HepG2 (cell line): ENCODE measurements around the gene FOXR1. TPM values are rescaled to one million over a fixed set of nuclear protein-coding genes. Genes with fewer than 3 reads are reported as not detected.

Source experiments
- CBX2 ChIP-seq, 2 experiments: fragments of 200-600 bp in 1 of 2; sonication (generic); formaldehyde crosslinking in 1 of 2; IDR thresholded peaks; 2 replicates each; pipeline versions ENCODE4 v1.7.0 to v1.8.1; 2018 to 2022; ENCODE audit warnings: low read depth in 2 of 2, low read length in 1 of 2, mild to moderate bottlenecking in 1 of 2, missing genetic modification reagents in 1 of 2
- FLYWCH1 ChIP-seq: sonication (generic); formaldehyde crosslinking; IDR thresholded peaks from 2 replicates; pipeline ENCODE4 v1.8.1; 2023; ENCODE audit warnings: mild to moderate bottlenecking, missing genetic modification reagents
- HNF4G ChIP-seq, 2 experiments: sonication (generic) in 1 of 2; formaldehyde crosslinking in 1 of 2; IDR thresholded peaks; 2 replicates each; pipeline versions ENCODE4 v1.4.0 to v1.6.1; 2011 to 2020; ENCODE audit warnings: borderline replicate concordance in 2 of 2, low read depth in 2 of 2, mild to moderate bottlenecking in 2 of 2, low read length in 1 of 2, missing genetic modification reagents in 1 of 2, moderate library complexity in 1 of 2
- NCOA1 ChIP-seq: sonication (generic); formaldehyde crosslinking; IDR thresholded peaks from 2 replicates; pipeline ENCODE4 v1.9.0; 2021; ENCODE audit warnings: missing genetic modification reagents
- RARA ChIP-seq: IDR thresholded peaks from 2 replicates; pipeline ENCODE4 v1.6.1; 2016; ENCODE audit warnings: missing genetic modification reagents, missing compliant biosample characterization
- SMC3 ChIP-seq: IDR thresholded peaks from 2 replicates; pipeline ENCODE4 v1.6.1; 2011; ENCODE audit warnings: low read length, improper control_type of control experiment
- SYNCRIP ChIP-seq: fragments of 200-400 bp; formaldehyde crosslinking; IDR thresholded peaks from 2 replicates; pipeline ENCODE4 v1.6.1; 2018; ENCODE audit warnings: mild to moderate bottlenecking, low read depth, low read length; ENCODE audit not compliant: insufficient read depth
- TEAD2 ChIP-seq: sonication (generic); formaldehyde crosslinking; IDR thresholded peaks from 2 replicates; pipeline ENCODE4 v1.9.0; 2021; ENCODE audit warnings: missing genetic modification reagents
- ZNF124 ChIP-seq: sonication (generic); formaldehyde crosslinking; IDR thresholded peaks from 2 replicates; pipeline ENCODE4 v1.4.0; 2020; ENCODE audit warnings: missing genetic modification reagents
- ZNF432 ChIP-seq: sonication (generic); formaldehyde crosslinking; IDR thresholded peaks from 2 replicates; pipeline ENCODE4 v1.5.0; 2020; ENCODE audit warnings: missing genetic modification reagents, mild to moderate bottlenecking, borderline replicate concordance
- ZNF598 ChIP-seq: sonication (generic); formaldehyde crosslinking; IDR thresholded peaks from 2 replicates; pipeline ENCODE4 v1.5.1; 2020; ENCODE audit warnings: mild to moderate bottlenecking, missing genetic modification reagents, borderline replicate concordance
- ZNF768 ChIP-seq: sonication (generic); formaldehyde crosslinking; IDR thresholded peaks from 2 replicates; pipeline ENCODE4 v1.4.0; 2020; ENCODE audit warnings: missing genetic modification reagents
- ZSCAN9 ChIP-seq: IDR thresholded peaks from 2 replicates; pipeline ENCODE4 v1.6.1; 2016; ENCODE audit warnings: borderline replicate concordance
- polyA plus RNA-seq, 8 experiments: library from polyadenylated mRNA; depleted of rRNA in 3 of 8; stranded (reverse) in 7 of 8; unstranded in 1 of 8; fragments of >200 nt; fragmentation: Illumina TruSeq in 4 of 8; extraction: Trizol in 4 of 8; gene quantifications; 2 replicates each; pipeline versions ENCODE4 v1.2.1 to v1.2.3, GENCODE V29; 2011 to 2016; ENCODE audit warnings: low read depth in 4 of 8, missing spikeins in 1 of 8, mixed read lengths in 1 of 8; ENCODE audit not compliant: insufficient read depth in 1 of 8
- total RNA-seq, 5 experiments: library from RNA; depleted of rRNA; stranded (reverse); fragments of >200 nt; fragmentation: Illumina TruSeq; extraction: Trizol; gene quantifications; 2 replicates each; pipeline ENCODE4 v1.2.3, GENCODE V29; 2016; ENCODE audit warnings: low read depth in 1 of 5
- TF ChIP-seq, protein P1 (sequence below): sonication (generic); formaldehyde crosslinking; IDR thresholded peaks from 2 replicates; pipeline ENCODE4 v1.4.0; 2020; ENCODE audit warnings: low read depth, mild to moderate bottlenecking, missing genetic modification reagents
- TF ChIP-seq, protein P2 (sequence below): IDR thresholded peaks from 2 replicates; pipeline ENCODE4 v1.4.0; 2020; ENCODE audit warnings: mild to moderate bottlenecking, missing genetic modification reagents
- TF ChIP-seq, protein P3 (sequence below): sonication (generic); formaldehyde crosslinking; IDR thresholded peaks from 2 replicates; pipeline ENCODE4 v1.5.0; 2020; ENCODE audit warnings: mild to moderate bottlenecking, missing genetic modification reagents, moderate library complexity
- TF ChIP-seq, protein P4 (sequence below): fragments of 450-650 bp; IDR thresholded peaks from 2 replicates; pipeline ENCODE4 v1.6.1; 2017

FOXR1 gene
- total and polyA plus RNA-seq, 2 of the 13 experiments (the other 11 are each of a cell fraction or from before 2014, with no cell fraction given): not detected

DNA sequence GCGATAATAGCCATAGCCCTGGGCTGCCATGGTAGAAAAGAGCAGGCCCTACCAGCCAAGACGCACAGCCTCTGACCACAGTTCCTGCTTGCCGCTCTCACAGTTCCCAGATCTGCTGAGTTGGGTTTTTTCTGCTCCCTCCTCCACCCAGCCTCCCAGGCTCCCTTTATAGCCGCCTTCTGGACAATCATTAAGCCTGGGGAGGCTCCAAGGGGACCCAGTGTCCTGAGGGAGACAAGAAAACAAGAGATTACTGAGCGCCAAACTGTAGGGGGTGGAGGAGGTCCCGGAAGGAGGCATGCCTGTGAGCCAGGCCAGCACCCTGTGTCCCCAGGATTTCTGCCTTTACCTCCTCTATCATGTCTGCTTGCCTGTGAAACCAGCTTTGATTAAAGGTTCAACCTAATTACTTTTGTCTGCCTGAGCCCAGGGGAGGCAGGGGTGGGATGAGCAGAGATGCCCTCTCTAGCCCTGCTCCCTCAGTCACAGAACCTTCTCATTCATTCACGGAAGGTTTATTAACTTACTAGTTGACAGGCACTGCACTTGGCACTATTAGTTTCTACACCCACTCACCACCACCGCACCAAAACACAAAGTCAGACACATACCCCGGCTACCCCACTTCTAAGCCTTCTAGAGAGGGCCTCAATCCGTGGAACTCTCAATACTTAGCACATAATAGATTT is 57.9 kb downstream of the FOXR1 start (continued):
- TF ChIP-seq, protein P1, sequence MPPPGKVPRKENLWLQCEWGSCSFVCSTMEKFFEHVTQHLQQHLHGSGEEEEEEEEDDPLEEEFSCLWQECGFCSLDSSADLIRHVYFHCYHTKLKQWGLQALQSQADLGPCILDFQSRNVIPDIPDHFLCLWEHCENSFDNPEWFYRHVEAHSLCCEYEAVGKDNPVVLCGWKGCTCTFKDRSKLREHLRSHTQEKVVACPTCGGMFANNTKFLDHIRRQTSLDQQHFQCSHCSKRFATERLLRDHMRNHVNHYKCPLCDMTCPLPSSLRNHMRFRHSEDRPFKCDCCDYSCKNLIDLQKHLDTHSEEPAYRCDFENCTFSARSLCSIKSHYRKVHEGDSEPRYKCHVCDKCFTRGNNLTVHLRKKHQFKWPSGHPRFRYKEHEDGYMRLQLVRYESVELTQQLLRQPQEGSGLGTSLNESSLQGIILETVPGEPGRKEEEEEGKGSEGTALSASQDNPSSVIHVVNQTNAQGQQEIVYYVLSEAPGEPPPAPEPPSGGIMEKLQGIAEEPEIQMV: 0 out of 2 replicates have a peak, but pooled peaks have one; percentile 22
- TF ChIP-seq CBX2 (IDR thresholded peaks at IDR 0.05; ENCODE audit: low read depth, low read length) (no peak), CBX2 (CRISPR knock-in tag; IDR thresholded peaks at IDR 0.05; ENCODE audit: low read depth) (no peak), ZNF768 (CRISPR knock-in tag) (no peak), NCOA1 (CRISPR knock-in tag) (no peak), SMC3 (no peak), ZNF598 (CRISPR knock-in tag) (no peak), ZNF432 (no peak), TEAD2 (CRISPR knock-in tag) (no peak), FLYWCH1 (no peak; the same call in 1 of the 2 replicates), RARA (CRISPR knock-in tag) (no peak), HNF4G (IDR thresholded peaks at IDR 0.05; ENCODE audit: borderline replicate concordance, low read depth, low read length) (0 out of 2 replicates have a peak, but pooled peaks have one; percentile 13), HNF4G (CRISPR knock-in tag; IDR thresholded peaks at IDR 0.05; ENCODE audit: borderline replicate concordance, low read depth) (no peak), SYNCRIP (no peak), ZNF124 (CRISPR knock-in tag) (no peak), ZSCAN9 (no peak)
- TF ChIP-seq, protein P2, sequence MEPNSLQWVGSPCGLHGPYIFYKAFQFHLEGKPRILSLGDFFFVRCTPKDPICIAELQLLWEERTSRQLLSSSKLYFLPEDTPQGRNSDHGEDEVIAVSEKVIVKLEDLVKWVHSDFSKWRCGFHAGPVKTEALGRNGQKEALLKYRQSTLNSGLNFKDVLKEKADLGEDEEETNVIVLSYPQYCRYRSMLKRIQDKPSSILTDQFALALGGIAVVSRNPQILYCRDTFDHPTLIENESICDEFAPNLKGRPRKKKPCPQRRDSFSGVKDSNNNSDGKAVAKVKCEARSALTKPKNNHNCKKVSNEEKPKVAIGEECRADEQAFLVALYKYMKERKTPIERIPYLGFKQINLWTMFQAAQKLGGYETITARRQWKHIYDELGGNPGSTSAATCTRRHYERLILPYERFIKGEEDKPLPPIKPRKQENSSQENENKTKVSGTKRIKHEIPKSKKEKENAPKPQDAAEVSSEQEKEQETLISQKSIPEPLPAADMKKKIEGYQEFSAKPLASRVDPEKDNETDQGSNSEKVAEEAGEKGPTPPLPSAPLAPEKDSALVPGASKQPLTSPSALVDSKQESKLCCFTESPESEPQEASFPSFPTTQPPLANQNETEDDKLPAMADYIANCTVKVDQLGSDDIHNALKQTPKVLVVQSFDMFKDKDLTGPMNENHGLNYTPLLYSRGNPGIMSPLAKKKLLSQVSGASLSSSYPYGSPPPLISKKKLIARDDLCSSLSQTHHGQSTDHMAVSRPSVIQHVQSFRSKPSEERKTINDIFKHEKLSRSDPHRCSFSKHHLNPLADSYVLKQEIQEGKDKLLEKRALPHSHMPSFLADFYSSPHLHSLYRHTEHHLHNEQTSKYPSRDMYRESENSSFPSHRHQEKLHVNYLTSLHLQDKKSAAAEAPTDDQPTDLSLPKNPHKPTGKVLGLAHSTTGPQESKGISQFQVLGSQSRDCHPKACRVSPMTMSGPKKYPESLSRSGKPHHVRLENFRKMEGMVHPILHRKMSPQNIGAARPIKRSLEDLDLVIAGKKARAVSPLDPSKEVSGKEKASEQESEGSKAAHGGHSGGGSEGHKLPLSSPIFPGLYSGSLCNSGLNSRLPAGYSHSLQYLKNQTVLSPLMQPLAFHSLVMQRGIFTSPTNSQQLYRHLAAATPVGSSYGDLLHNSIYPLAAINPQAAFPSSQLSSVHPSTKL (CRISPR knock-in tag): no peak; the same call in 1 of the 2 replicates
- TF ChIP-seq, protein P3, sequence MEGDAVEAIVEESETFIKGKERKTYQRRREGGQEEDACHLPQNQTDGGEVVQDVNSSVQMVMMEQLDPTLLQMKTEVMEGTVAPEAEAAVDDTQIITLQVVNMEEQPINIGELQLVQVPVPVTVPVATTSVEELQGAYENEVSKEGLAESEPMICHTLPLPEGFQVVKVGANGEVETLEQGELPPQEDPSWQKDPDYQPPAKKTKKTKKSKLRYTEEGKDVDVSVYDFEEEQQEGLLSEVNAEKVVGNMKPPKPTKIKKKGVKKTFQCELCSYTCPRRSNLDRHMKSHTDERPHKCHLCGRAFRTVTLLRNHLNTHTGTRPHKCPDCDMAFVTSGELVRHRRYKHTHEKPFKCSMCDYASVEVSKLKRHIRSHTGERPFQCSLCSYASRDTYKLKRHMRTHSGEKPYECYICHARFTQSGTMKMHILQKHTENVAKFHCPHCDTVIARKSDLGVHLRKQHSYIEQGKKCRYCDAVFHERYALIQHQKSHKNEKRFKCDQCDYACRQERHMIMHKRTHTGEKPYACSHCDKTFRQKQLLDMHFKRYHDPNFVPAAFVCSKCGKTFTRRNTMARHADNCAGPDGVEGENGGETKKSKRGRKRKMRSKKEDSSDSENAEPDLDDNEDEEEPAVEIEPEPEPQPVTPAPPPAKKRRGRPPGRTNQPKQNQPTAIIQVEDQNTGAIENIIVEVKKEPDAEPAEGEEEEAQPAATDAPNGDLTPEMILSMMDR: peak; percentile 28
- TF ChIP-seq, protein P4, sequence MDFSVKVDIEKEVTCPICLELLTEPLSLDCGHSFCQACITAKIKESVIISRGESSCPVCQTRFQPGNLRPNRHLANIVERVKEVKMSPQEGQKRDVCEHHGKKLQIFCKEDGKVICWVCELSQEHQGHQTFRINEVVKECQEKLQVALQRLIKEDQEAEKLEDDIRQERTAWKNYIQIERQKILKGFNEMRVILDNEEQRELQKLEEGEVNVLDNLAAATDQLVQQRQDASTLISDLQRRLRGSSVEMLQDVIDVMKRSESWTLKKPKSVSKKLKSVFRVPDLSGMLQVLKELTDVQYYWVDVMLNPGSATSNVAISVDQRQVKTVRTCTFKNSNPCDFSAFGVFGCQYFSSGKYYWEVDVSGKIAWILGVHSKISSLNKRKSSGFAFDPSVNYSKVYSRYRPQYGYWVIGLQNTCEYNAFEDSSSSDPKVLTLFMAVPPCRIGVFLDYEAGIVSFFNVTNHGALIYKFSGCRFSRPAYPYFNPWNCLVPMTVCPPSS: no peak
